GM12872 (cell line): Measurements from ENCODE around the gene LSAMP.

Source experiments
- TF ChIP-seq, protein P1 (sequence below): IDR thresholded peaks from 3 replicates; pipeline ENCODE4 v1.5.1; 2011; ENCODE audit warnings: low read depth, mild to moderate bottlenecking, low read length, moderate library complexity; ENCODE audit not compliant: insufficient read depth

Gene LSAMP

GRCh38 chr3:116129187-116129946 is 315.9 kb downstream of the LSAMP start:
- TF ChIP-seq, protein P1, sequence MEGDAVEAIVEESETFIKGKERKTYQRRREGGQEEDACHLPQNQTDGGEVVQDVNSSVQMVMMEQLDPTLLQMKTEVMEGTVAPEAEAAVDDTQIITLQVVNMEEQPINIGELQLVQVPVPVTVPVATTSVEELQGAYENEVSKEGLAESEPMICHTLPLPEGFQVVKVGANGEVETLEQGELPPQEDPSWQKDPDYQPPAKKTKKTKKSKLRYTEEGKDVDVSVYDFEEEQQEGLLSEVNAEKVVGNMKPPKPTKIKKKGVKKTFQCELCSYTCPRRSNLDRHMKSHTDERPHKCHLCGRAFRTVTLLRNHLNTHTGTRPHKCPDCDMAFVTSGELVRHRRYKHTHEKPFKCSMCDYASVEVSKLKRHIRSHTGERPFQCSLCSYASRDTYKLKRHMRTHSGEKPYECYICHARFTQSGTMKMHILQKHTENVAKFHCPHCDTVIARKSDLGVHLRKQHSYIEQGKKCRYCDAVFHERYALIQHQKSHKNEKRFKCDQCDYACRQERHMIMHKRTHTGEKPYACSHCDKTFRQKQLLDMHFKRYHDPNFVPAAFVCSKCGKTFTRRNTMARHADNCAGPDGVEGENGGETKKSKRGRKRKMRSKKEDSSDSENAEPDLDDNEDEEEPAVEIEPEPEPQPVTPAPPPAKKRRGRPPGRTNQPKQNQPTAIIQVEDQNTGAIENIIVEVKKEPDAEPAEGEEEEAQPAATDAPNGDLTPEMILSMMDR, result no peak

- TF ChIP-seq, protein P1, result no peak
Observed at GRCh38 chr3:116127464-116127863, 317.8 kb downstream of the LSAMP start.

GRCh38 chr3:116124166-116124565 is 321.1 kb downstream of the LSAMP start:
- TF ChIP-seq, protein P1, result no peak

DNA sequence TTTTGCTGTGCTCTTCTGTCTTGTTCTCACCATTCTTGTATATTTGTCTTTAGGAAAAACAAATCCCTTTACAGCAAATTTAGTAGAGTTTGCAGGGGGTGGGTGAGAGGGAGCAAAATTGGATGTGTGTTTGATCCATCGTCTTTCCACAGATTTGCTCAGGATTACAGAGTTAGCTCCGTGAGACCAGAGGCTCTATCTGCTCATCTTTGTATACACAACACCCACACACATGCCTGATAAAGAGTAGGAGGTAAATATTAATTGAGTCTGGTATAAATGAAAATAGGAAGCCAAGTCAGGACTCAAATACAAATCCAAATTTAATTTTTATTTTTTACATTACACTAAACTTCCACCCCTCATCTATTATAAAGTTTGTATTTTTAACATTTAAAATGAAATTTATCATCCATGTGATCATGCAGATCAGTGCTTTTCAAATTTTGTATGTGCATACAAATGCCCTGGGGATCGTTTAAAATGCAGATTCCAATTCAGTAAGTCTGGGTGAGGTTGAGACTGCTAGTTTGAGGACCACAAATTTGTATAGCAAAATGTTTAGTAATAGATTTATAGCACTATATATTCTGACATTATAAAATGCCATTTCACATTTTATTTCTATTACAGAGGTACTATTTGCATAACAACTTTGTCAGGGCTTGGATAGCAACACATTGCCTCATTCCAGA is 326.7 kb downstream of the LSAMP start:
- TF ChIP-seq, protein P1, result no peak

GRCh38 chr3:116114586-116114985 is 330.7 kb downstream of the LSAMP start:
- TF ChIP-seq, protein P1, result no peak

- TF ChIP-seq, protein P1, result no peak
Observed at GRCh38 chr3:116112696-116113095, 332.6 kb downstream of the LSAMP start.

DNA sequence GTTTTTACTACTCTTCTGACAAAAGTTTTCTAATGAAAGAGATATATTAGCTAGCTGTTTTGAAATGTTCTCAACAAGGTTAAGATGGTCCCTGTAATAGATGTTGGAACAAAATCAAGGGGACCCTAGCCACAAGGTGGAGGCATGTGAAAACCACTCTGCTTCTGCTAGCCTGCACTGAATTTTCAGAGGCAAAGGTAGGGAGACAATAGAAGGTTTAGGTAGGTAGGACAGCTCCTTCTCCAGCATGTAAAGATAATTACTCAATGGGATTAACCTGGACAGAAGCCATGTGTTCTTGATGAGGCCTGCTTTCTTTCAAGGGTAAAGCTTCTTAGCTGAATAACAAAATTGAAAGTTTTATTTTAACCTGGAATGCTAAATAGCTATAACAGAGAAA is 333.5 kb downstream of the LSAMP start:
- TF ChIP-seq, protein P1, result no peak
